CD4-positive, CD25-positive, alpha-beta regulatory T cell (primary cell): Measurements from ENCODE around the gene IGDCC3. TPM values are rescaled to one million over a fixed set of nuclear protein-coding genes. Genes with fewer than 3 reads are reported as not detected.
A peak's percentile ranks its signal among the peaks of the same experiment; 100 is the strongest.

ENCODE experiments used
- ATAC-seq, 2 donors: fragments of 150-1000 bp; cut with Tn5 transposase; one replicate each; pipeline ENCODE4 v1.10.0; 2021; ENCODE audit warnings: low read depth in 2 of 2, moderate number of reproducible peaks in 2 of 2, moderate library complexity in 1 of 2
- DNase-seq, 3 donors: peaks; one replicate each; pipeline versions ENCODE4 v3.0.0 to v3.0.0-alpha.2; 2012 to 2022; ENCODE audit warnings: mixed read lengths in 1 of 3
- H3K27ac ChIP-seq: one replicate; pipeline ENCODE4 v1.7.0; 2013; ENCODE audit warnings: mild to moderate bottlenecking, low read length; ENCODE audit not compliant: insufficient read depth, poor library complexity, severe bottlenecking
- H3K27me3 ChIP-seq: one replicate; pipeline ENCODE4 v1.7.0; 2013; ENCODE audit warnings: low read length; ENCODE audit not compliant: control insufficient read depth, insufficient read depth
- H3K36me3 ChIP-seq: one replicate; pipeline ENCODE4 v1.7.0; 2013; ENCODE audit warnings: mild to moderate bottlenecking, low read length, moderate library complexity; ENCODE audit not compliant: control insufficient read depth, insufficient read depth
- H3K4me1 ChIP-seq: 2 replicates; pipeline ENCODE4 v1.7.0; 2013; ENCODE audit warnings: mild to moderate bottlenecking, low read length; ENCODE audit not compliant: insufficient read depth, control insufficient read depth, poor library complexity, severe bottlenecking
- H3K4me3 ChIP-seq: one replicate; pipeline ENCODE4 v1.7.0; 2013; ENCODE audit warnings: low read depth, mild to moderate bottlenecking, low read length, moderate library complexity
- H3K9me3 ChIP-seq, 2 experiments: 1 replicate in 1 of 2; 2 replicates in 1 of 2; pipeline ENCODE4 v1.7.0; 2013; ENCODE audit warnings: low read length in 2 of 2, mild to moderate bottlenecking in 1 of 2, moderate library complexity in 1 of 2; ENCODE audit not compliant: control insufficient read depth in 2 of 2
- H3K27ac Mint-ChIP-seq, 3 donors: one replicate each; pipeline ENCODE4 v1.8.0; 2020 to 2022; ENCODE audit warnings: mild to moderate bottlenecking in 3 of 3, mixed read lengths in 3 of 3, moderate library complexity in 2 of 3
- H3K27me3 Mint-ChIP-seq: one replicate; pipeline ENCODE4 v1.8.0; 2022; ENCODE audit warnings: mild to moderate bottlenecking, mixed read lengths
- H3K36me3 Mint-ChIP-seq: one replicate; pipeline ENCODE4 v1.8.0; 2020; ENCODE audit warnings: mixed read lengths
- H3K4me1 Mint-ChIP-seq, 4 donors: one replicate each; pipeline ENCODE4 v1.8.0; 2020 to 2022; ENCODE audit warnings: mixed read lengths in 4 of 4, mild to moderate bottlenecking in 1 of 4
- H3K4me3 Mint-ChIP-seq, 4 donors: one replicate each; pipeline ENCODE4 v1.8.0; 2020 to 2022; ENCODE audit warnings: mild to moderate bottlenecking in 4 of 4, mixed read lengths in 4 of 4, moderate library complexity in 3 of 4
- H3K9me3 Mint-ChIP-seq, 7 donors: one replicate each; pipeline ENCODE4 v1.8.0; 2020 to 2022; ENCODE audit warnings: mixed read lengths in 7 of 7, mild to moderate bottlenecking in 3 of 7, moderate library complexity in 2 of 7
- polyA plus RNA-seq, 4 donors: library from polyadenylated mRNA; unstranded; fragments of 300-500 nt; fragmentation: Illumina TruSeq; gene quantifications; one replicate each; pipeline ENCODE4 v1.2.3, GENCODE V29; 2021
- total RNA-seq: library from RNA; stranded (reverse); gene quantifications from one replicate; pipeline ENCODE4 v1.2.3, GENCODE V29; 2022

IGDCC3 gene
- total and polyA plus RNA-seq, 5 donors from 2014 or later, result not detected

DNA sequence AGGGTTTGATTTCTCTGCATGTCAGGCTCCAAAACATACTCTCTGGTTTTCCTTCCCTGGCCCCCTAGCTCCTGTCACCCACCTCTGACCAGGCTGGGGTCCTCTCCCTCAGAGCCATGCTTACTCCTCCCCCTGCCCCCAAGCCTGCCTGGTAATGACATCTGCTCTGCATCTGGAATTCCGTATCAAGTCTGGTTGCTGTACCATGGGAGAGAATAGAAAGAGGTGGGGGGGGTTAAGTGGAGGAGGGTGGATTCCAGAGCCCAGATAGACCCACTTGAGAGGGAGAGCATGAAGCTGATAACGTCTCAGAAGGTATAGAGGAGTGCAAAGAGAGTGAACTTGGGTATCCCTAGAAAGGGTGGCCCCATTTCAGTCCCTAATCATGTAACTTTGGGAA lies 40.8 kb upstream of the IGDCC3 start:
- H3K9me3 ChIP-seq, result no peaks in the 10 kb centered on the region
- H3K27ac ChIP-seq, result no peak overlapping the region
- Mint-ChIP-seq H3K27me3 (peaks cover 54% of the 10 kb centered on the region), H3K4me3 (no peak overlapping the region), H3K9me3 (peaks cover 0 to 4% (median 0%) of the 10 kb centered on the region in 7 donors), H3K36me3 (peaks cover 4% of the 10 kb centered on the region), H3K4me1 (peaks cover 4 to 16% (median 9%) of the 10 kb centered on the region in 4 donors), H3K27ac (peak overlapping the region in 1 of 3 donors; percentile 25)
- peaks cover 20% of the 10 kb centered on the region for H3K27me3 ChIP-seq
- DNase-seq (no peak), ATAC-seq (no peak)
- no peaks in the 10 kb centered on the region for H3K36me3 ChIP-seq
- H3K4me3 ChIP-seq, result no peak overlapping the region
- peaks cover 12% of the 10 kb centered on the region for H3K4me1 ChIP-seq

GRCh38 chr15:65416845-65417416 lies 39.1 kb upstream of the IGDCC3 start:
- Mint-ChIP-seq H3K27me3 (peaks cover 42% of the 10 kb centered on the region), H3K9me3 (peaks cover 0 to 2% (median 0%) of the 10 kb centered on the region in 7 donors), H3K36me3 (no peaks in the 10 kb centered on the region), H3K4me1 (peaks cover 0 to 6% (median under 1%) of the 10 kb centered on the region in 4 donors), H3K27ac (no peak overlapping the region), H3K4me3 (no peak overlapping the region)
- DNase-seq (no peak), ATAC-seq (no peak)
- Histone ChIP-seq H3K27ac (no peak overlapping the region), H3K9me3 (no peaks in the 10 kb centered on the region), H3K4me1 (peaks cover 6% of the 10 kb centered on the region), H3K36me3 (no peaks in the 10 kb centered on the region), H3K4me3 (no peak overlapping the region), H3K27me3 (peaks cover 14% of the 10 kb centered on the region)

- Histone ChIP-seq H3K27me3 (peaks cover 6% of the 10 kb centered on the region), H3K4me3 (no peak overlapping the region), H3K4me1 (no peaks in the 10 kb centered on the region), H3K36me3 (no peaks in the 10 kb centered on the region), H3K27ac (no peak overlapping the region), H3K9me3 (no peaks in the 10 kb centered on the region)
- no peaks in the 10 kb centered on the region for H3K4me1 Mint-ChIP-seq
- ATAC-seq (no peak), DNase-seq (no peak)
- H3K4me3 Mint-ChIP-seq, result no peak overlapping the region
- H3K9me3 Mint-ChIP-seq, result peaks cover 0 to 2% (median 0%) of the 10 kb centered on the region in 7 donors
- H3K27me3 Mint-ChIP-seq, result peaks cover 35% of the 10 kb centered on the region
- H3K36me3 Mint-ChIP-seq, result no peaks in the 10 kb centered on the region
- no peak overlapping the region for H3K27ac Mint-ChIP-seq
These were observed 37.2 kb upstream of the IGDCC3 start for GRCh38 chr15:65414841-65415621.

DNA sequence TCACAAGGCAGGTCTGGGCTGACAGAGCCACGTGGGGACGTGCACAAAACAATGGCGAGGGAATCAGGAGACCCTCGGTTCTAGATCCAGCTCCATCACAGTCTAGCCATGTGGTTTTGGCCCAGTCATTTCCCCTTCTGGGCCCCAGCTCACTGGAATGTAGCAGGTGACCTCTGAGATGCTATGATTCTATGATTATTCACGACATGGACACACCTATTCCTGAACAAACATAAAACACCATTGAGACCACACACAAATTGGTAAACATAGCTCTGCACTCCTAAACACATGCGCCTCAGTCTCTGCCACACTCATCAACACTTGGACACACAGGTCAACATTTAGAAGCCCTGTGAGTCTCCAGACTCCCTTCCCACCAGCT lies 36.0 kb upstream of the IGDCC3 start:
- no peaks in the 10 kb centered on the region for H3K4me1 Mint-ChIP-seq
- Histone ChIP-seq H3K9me3 (no peaks in the 10 kb centered on the region), H3K36me3 (no peaks in the 10 kb centered on the region), H3K4me1 (no peaks in the 10 kb centered on the region), H3K27ac (no peak overlapping the region), H3K4me3 (no peak overlapping the region), H3K27me3 (peaks cover 9% of the 10 kb centered on the region)
- ATAC-seq (no peak), DNase-seq (no peak)
- H3K4me3 Mint-ChIP-seq, result no peak overlapping the region
- H3K9me3 Mint-ChIP-seq, result peaks cover 0 to 2% (median 0%) of the 10 kb centered on the region in 7 donors
- no peak overlapping the region for H3K27ac Mint-ChIP-seq
- peaks cover 25% of the 10 kb centered on the region for H3K27me3 Mint-ChIP-seq
- H3K36me3 Mint-ChIP-seq, result no peaks in the 10 kb centered on the region

- Mint-ChIP-seq H3K27ac (no peak overlapping the region), H3K4me1 (no peaks in the 10 kb centered on the region), H3K4me3 (no peak overlapping the region), H3K36me3 (no peaks in the 10 kb centered on the region), H3K27me3 (peaks cover 19% of the 10 kb centered on the region), H3K9me3 (no peaks in the 10 kb centered on the region)
- H3K27me3 ChIP-seq, result peaks cover 6% of the 10 kb centered on the region
- H3K9me3 ChIP-seq, result no peaks in the 10 kb centered on the region
- H3K4me3 ChIP-seq, result no peak overlapping the region
- H3K27ac ChIP-seq, result no peak overlapping the region
- H3K36me3 ChIP-seq, result no peaks in the 10 kb centered on the region
- no peaks in the 10 kb centered on the region for H3K4me1 ChIP-seq
- DNase-seq (no peak), ATAC-seq (no peak)
These were observed 35.4 kb upstream of the IGDCC3 start for GRCh38 chr15:65413051-65413759.

DNA sequence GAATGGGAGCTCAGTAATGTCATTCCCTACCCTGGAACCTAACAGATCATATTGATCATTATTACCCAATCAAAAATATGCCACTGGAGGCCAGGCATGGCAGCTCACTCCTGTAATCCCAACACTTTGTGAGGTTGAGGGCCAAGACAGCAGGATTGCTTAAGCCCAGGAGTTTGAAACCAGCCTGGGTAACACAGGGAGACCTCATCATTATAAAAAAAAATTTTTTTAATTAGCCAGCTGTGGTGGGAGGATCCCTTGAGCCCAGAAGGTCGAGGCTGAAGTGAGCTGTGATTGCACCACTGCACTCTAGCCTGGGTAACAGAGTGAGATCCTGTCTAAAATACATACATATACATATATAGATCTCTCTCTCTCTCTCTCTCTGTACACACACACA lies 34.8 kb upstream of the IGDCC3 start:
- no peaks in the 10 kb centered on the region for H3K9me3 Mint-ChIP-seq
- no peak overlapping the region for H3K4me3 Mint-ChIP-seq
- no peak overlapping the region for H3K4me3 ChIP-seq

DNA sequence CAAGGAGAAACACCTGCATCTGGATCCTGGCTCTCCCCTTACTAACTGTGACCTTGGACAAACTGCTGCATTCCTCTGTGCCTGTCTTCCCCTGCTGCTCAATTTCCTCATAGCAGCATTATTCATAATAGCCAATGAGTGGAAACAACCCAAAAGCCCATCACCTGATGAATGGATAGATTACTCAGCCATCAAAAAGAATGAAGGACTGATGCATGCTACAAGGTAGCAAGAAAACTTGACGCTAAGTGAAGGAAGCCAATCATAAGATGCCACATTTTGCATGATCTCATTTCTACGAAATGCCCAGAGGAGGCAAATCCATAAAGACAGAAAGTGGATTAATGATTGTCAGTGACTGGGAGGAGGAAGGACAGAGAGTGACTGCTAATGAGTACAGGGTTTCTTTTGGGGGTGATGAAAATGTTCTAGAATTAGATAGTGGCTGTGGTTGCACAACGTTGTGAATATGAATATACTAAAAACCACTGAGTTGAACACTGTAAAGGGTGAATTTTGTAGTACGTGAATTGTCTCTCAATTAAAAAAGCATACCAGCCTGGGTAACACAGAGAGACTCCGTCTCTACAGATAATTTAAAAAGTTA lies 33.8 kb upstream of the IGDCC3 start:
- DNase-seq (no peak), ATAC-seq (no peak)
- Histone ChIP-seq H3K4me3 (no peak overlapping the region), H3K4me1 (no peaks in the 10 kb centered on the region), H3K36me3 (no peaks in the 10 kb centered on the region), H3K27me3 (peaks cover 4% of the 10 kb centered on the region), H3K27ac (no peak overlapping the region), H3K9me3 (no peaks in the 10 kb centered on the region)
- no peaks in the 10 kb centered on the region for H3K36me3 Mint-ChIP-seq
- no peaks in the 10 kb centered on the region for H3K9me3 Mint-ChIP-seq
- H3K4me1 Mint-ChIP-seq, result no peaks in the 10 kb centered on the region
- H3K27ac Mint-ChIP-seq, result no peak overlapping the region
- no peak overlapping the region for H3K4me3 Mint-ChIP-seq
- peaks cover 13% of the 10 kb centered on the region for H3K27me3 Mint-ChIP-seq

More for the DNA sequence above, 34.8 kb upstream of the IGDCC3 start:
- DNase-seq (no peak), ATAC-seq (no peak)
- Histone ChIP-seq H3K36me3 (no peaks in the 10 kb centered on the region), H3K4me1 (no peaks in the 10 kb centered on the region), H3K27me3 (peaks cover 4% of the 10 kb centered on the region), H3K9me3 (no peaks in the 10 kb centered on the region), H3K27ac (no peak overlapping the region)
- no peaks in the 10 kb centered on the region for H3K36me3 Mint-ChIP-seq
- H3K27ac Mint-ChIP-seq, result no peak overlapping the region
- H3K27me3 Mint-ChIP-seq, result peaks cover 18% of the 10 kb centered on the region
- no peaks in the 10 kb centered on the region for H3K4me1 Mint-ChIP-seq
